ENCODE data around the gene NSMF. TPM values are rescaled to one million over a fixed set of nuclear protein-coding genes. Genes with fewer than 3 reads are reported as not detected.

The NSMF gene
- total RNA-seq, 1 donor from 2014 or later = 35.1 TPM

GRCh38 chr9:137435381-137435891 lies 23.7 kb downstream of the NSMF start:
- Histone ChIP-seq H3K27me3 (no peaks in the 10 kb centered on the region), H3K4me1 (peaks cover 12% of the 10 kb centered on the region), H3K36me3 (no peaks in the 10 kb centered on the region), H3K9me3 (no peaks in the 10 kb centered on the region), H3K4me3 (no peak overlapping the region), H3K27ac (no peak overlapping the region)
- intact Hi-C loops (cut with DNase I) = no loop called here
- DNase-seq (ENCODE audit: extremely low spot score in 2 of 2) = no peak
- TF ChIP-seq POLR2A (IDR thresholded peaks at IDR 0.05) (no peak), CTCF (IDR thresholded peaks at IDR 0.05) (no peak), POLR2AphosphoS5 (IDR thresholded peaks at IDR 0.05; ENCODE audit: insufficient read depth in 1 of 2, low read depth in 1 of 2) (no peak)

GRCh38 chr9:137434498-137435380 lies 24.4 kb downstream of the NSMF start:
- no peak for DNase-seq (ENCODE audit: extremely low spot score in 2 of 2)
- Histone ChIP-seq H3K4me1 (peaks cover 12% of the 10 kb centered on the region), H3K27me3 (no peaks in the 10 kb centered on the region), H3K4me3 (no peak overlapping the region), H3K27ac (no peak overlapping the region), H3K9me3 (no peaks in the 10 kb centered on the region), H3K36me3 (no peaks in the 10 kb centered on the region)
- intact Hi-C loops (cut with DNase I) = no loop called here
- TF ChIP-seq CTCF (IDR thresholded peaks at IDR 0.05) (no peak), POLR2A (IDR thresholded peaks at IDR 0.05) (no peak), POLR2AphosphoS5 (IDR thresholded peaks at IDR 0.05; ENCODE audit: insufficient read depth in 1 of 2, low read depth in 1 of 2) (no peak)

GRCh38 chr9:137433916-137434431 lies 25.2 kb downstream of the NSMF start:
- Histone ChIP-seq H3K36me3 (no peaks in the 10 kb centered on the region), H3K4me1 (peaks cover 12% of the 10 kb centered on the region), H3K9me3 (no peaks in the 10 kb centered on the region), H3K27ac (no peak overlapping the region), H3K27me3 (no peaks in the 10 kb centered on the region), H3K4me3 (no peak overlapping the region)
- no peak for DNase-seq (ENCODE audit: extremely low spot score in 2 of 2)
- intact Hi-C loops (cut with DNase I) = no loop called here
- TF ChIP-seq POLR2A (IDR thresholded peaks at IDR 0.05) (no peak), CTCF (IDR thresholded peaks at IDR 0.05) (no peak), POLR2AphosphoS5 (IDR thresholded peaks at IDR 0.05; ENCODE audit: insufficient read depth in 1 of 2, low read depth in 1 of 2) (no peak)

- H3K4me3 ChIP-seq = no peak overlapping the region
- no peak overlapping the region for H3K27ac ChIP-seq
- no peak for DNase-seq (ENCODE audit: extremely low spot score in 2 of 2)
- H3K9me3 ChIP-seq = no peaks in the 10 kb centered on the region
- H3K27me3 ChIP-seq = no peaks in the 10 kb centered on the region
- H3K36me3 ChIP-seq = no peaks in the 10 kb centered on the region
- H3K4me1 ChIP-seq = peaks cover 12% of the 10 kb centered on the region
- no peak for TF ChIP-seq POLR2A (IDR thresholded peaks at IDR 0.05)
- TF ChIP-seq POLR2AphosphoS5 (IDR thresholded peaks at IDR 0.05; ENCODE audit: insufficient read depth in 1 of 2, low read depth in 1 of 2) = no peak
- TF ChIP-seq CTCF (IDR thresholded peaks at IDR 0.05) = no peak
- intact Hi-C loops (cut with DNase I) = no loop called here
Observed at GRCh38 chr9:137433349-137433915, 25.7 kb downstream of the NSMF start.
